HEK293 (cell line): ENCODE measurements around the gene DDX24.

Experiments
- PRDM10 ChIP-seq: fragments of 450-650 bp; formaldehyde crosslinking; IDR thresholded peaks from 2 replicates; pipeline ENCODE4 v1.5.1; 2016; ENCODE audit warnings: missing biosample characterization, missing genetic modification characterization
- ZNF214 ChIP-seq: fragments of 450-650 bp; formaldehyde crosslinking; IDR thresholded peaks from 2 replicates; pipeline ENCODE4 v1.5.1; 2017; ENCODE audit warnings: missing biosample characterization, mild to moderate bottlenecking, missing genetic modification characterization, borderline replicate concordance
- ZSCAN30 ChIP-seq: fragments of 450-650 bp; IDR thresholded peaks from 2 replicates; pipeline ENCODE4 v1.5.1; 2018; ENCODE audit warnings: missing biosample characterization, mild to moderate bottlenecking, missing genetic modification characterization, moderate library complexity
- TF ChIP-seq, protein P1 (sequence below): fragments of 450-650 bp; formaldehyde crosslinking; IDR thresholded peaks from 2 replicates; pipeline ENCODE4 v1.5.1; 2016; ENCODE audit warnings: missing biosample characterization, missing genetic modification characterization
- TF ChIP-seq, protein P2 (sequence below): fragments of 450-650 bp; formaldehyde crosslinking; IDR thresholded peaks from 2 replicates; pipeline ENCODE4 v1.5.1; 2016; ENCODE audit warnings: missing biosample characterization, missing genetic modification characterization
- TF ChIP-seq, protein P3 (sequence below): fragments of 450-650 bp; formaldehyde crosslinking; IDR thresholded peaks from 2 replicates; pipeline ENCODE4 v1.5.1; 2016; ENCODE audit warnings: missing biosample characterization, missing genetic modification characterization
- TF ChIP-seq, protein P4 (sequence below): fragments of 450-650 bp; formaldehyde crosslinking; IDR thresholded peaks from 2 replicates; pipeline ENCODE4 v1.5.1; 2016; ENCODE audit warnings: missing biosample characterization, missing genetic modification characterization

GRCh38 chr14:94066089-94066676 lies 14.8 kb downstream of the DDX24 start:
- TF ChIP-seq, protein P1, sequence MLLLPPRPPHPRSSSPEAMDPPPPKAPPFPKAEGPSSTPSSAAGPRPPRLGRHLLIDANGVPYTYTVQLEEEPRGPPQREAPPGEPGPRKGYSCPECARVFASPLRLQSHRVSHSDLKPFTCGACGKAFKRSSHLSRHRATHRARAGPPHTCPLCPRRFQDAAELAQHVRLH (tag by site-specific recombination) = 0 out of 2 replicates have a peak, but pooled peaks have one; percentile 19
- TF ChIP-seq ZNF214 (tag by site-specific recombination) (no peak), PRDM10 (peak; percentile 89), ZSCAN30 (0 out of 2 replicates have a peak, but pooled peaks have one; percentile 12)
- TF ChIP-seq, protein P2, sequence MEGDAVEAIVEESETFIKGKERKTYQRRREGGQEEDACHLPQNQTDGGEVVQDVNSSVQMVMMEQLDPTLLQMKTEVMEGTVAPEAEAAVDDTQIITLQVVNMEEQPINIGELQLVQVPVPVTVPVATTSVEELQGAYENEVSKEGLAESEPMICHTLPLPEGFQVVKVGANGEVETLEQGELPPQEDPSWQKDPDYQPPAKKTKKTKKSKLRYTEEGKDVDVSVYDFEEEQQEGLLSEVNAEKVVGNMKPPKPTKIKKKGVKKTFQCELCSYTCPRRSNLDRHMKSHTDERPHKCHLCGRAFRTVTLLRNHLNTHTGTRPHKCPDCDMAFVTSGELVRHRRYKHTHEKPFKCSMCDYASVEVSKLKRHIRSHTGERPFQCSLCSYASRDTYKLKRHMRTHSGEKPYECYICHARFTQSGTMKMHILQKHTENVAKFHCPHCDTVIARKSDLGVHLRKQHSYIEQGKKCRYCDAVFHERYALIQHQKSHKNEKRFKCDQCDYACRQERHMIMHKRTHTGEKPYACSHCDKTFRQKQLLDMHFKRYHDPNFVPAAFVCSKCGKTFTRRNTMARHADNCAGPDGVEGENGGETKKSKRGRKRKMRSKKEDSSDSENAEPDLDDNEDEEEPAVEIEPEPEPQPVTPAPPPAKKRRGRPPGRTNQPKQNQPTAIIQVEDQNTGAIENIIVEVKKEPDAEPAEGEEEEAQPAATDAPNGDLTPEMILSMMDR (tag by site-specific recombination) = no peak
- TF ChIP-seq, protein P3, sequence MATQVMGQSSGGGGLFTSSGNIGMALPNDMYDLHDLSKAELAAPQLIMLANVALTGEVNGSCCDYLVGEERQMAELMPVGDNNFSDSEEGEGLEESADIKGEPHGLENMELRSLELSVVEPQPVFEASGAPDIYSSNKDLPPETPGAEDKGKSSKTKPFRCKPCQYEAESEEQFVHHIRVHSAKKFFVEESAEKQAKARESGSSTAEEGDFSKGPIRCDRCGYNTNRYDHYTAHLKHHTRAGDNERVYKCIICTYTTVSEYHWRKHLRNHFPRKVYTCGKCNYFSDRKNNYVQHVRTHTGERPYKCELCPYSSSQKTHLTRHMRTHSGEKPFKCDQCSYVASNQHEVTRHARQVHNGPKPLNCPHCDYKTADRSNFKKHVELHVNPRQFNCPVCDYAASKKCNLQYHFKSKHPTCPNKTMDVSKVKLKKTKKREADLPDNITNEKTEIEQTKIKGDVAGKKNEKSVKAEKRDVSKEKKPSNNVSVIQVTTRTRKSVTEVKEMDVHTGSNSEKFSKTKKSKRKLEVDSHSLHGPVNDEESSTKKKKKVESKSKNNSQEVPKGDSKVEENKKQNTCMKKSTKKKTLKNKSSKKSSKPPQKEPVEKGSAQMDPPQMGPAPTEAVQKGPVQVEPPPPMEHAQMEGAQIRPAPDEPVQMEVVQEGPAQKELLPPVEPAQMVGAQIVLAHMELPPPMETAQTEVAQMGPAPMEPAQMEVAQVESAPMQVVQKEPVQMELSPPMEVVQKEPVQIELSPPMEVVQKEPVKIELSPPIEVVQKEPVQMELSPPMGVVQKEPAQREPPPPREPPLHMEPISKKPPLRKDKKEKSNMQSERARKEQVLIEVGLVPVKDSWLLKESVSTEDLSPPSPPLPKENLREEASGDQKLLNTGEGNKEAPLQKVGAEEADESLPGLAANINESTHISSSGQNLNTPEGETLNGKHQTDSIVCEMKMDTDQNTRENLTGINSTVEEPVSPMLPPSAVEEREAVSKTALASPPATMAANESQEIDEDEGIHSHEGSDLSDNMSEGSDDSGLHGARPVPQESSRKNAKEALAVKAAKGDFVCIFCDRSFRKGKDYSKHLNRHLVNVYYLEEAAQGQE (tag by site-specific recombination) = no peak
- TF ChIP-seq, protein P4, sequence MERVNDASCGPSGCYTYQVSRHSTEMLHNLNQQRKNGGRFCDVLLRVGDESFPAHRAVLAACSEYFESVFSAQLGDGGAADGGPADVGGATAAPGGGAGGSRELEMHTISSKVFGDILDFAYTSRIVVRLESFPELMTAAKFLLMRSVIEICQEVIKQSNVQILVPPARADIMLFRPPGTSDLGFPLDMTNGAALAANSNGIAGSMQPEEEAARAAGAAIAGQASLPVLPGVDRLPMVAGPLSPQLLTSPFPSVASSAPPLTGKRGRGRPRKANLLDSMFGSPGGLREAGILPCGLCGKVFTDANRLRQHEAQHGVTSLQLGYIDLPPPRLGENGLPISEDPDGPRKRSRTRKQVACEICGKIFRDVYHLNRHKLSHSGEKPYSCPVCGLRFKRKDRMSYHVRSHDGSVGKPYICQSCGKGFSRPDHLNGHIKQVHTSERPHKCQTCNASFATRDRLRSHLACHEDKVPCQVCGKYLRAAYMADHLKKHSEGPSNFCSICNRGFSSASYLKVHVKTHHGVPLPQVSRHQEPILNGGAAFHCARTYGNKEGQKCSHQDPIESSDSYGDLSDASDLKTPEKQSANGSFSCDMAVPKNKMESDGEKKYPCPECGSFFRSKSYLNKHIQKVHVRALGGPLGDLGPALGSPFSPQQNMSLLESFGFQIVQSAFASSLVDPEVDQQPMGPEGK (tag by site-specific recombination) = peak; percentile 86
